ENCODE measurements around the gene ROPN1L. TPM values are rescaled to one million over a fixed set of nuclear protein-coding genes. Genes with fewer than 3 reads are reported as not detected.

Gene ROPN1L
- total RNA-seq, 1 donor from 2014 or later, result 0.26 TPM

DNA sequence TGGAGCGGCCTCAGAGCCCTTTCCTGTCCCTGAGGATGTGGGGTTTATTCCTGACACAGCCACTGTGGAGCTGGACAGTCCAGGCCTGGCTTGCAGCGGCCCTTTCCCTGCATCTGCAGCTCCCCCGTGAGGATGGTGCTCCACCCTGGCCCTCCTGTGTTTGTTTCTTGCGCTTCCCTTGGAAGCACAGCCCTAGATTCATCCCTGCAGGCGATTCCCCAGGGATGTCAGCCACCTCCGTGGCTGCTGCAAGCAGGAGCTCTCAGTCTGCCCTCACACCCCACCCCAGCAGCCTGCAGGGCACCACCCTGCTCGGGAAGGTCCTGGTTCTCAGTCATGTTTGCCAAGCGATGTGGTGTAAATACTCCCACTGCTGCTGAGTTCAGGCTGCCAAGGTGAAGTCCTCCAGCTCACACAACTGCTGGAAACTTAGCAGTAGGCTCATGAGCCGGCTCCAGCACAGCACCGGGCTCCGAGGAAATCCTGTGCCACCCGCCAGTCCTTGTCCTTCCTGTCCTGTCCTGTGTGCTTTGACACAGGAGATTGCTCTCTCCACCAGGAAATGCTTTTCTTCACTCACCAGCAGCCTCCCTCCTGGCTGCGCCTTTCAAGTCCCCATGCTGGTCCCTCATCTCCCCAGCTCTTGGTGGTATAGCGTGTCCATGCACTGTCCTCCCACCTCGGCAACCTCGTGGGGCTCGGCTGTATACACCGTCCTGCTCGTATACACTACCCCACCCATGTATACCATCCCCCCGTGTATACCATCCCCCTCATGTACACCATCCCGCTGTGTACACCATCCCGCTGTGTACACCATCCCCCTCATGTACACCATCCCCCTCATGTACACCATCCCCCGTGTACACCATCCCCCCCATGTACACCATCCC lies 16.2 kb downstream of the ROPN1L start:
- DNase-seq (ENCODE audit: low spot score), result no peak

DNA sequence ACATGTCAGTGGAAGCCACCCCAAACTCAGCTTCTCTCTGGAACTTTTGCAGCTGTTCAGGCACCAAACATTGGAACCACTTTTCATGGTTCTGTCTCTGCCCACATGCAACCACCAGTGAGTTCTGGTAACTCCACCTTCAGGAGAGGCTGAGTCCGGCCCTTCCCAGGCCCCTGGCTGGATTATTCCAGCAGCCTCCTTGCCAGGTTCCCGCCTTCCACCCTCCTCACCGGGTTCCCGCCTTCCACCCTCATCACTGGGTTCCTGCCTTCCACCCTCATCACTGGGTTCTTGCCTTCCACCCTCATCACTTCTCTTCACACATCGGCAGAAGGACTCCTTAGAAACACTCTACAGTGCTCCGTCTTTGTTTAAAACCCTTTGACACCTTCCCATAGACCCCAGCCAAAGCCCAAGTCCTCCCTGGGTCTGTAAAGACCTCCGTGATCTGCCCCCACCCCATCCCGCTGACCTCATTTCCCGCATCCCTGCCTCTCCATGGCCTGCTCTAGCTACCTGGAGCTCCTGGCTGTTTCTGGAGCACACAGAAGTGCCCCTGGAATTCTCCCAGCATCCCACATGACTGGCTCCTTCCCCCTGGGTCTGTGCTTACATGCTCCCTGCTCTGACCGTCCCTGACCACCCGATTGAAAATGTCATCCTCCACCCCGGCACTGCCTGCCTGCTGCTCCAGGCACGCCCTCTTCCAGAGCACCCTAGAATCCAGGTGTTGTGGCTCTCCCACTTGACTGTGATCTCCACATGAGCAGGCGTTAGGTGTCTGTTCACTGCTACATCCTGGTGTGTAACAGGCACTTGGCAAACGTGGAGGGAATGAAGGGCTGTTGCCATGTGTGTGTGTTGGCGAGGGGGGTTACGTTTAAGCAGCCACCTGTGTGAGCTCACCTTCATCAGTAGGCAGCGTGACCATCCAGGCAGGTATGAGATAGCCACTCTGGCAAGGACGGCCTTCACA lies 17.7 kb downstream of the ROPN1L start:
- DNase-seq (ENCODE audit: low spot score), result no peak

DNA sequence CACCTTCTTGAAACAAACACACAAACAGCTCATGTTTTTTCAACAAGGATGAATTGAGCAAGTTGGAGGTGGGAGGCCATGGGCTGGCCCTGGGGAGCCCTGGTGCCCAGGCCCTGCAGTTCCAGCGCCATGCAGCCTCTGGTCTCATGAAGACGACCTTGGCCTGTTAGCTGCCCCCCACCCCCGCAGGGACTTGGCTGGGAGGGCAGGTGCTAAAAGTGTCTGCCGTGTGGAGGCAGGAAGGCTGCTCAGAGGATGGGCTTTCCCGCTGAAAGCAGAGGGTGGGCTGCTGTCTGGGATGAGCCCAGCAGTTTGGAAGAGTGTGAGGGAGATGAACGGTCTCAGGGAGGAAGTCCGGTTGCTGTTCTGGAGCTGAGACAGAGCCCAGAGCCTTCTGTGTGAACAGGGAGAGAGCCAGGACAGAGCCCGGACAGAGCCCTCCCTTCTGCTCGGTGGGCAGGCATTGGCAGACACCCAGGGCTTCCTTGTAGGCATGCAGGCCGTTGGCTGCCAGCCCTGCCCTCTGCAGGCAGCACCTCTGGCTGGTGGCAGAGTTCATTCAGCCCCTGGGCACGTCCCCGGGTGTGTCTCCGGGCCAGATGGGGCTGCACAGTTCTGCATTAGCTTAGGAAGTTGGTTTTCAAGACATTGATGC lies 18.7 kb downstream of the ROPN1L start:
- DNase-seq (ENCODE audit: low spot score), result peak; percentile 46

DNA sequence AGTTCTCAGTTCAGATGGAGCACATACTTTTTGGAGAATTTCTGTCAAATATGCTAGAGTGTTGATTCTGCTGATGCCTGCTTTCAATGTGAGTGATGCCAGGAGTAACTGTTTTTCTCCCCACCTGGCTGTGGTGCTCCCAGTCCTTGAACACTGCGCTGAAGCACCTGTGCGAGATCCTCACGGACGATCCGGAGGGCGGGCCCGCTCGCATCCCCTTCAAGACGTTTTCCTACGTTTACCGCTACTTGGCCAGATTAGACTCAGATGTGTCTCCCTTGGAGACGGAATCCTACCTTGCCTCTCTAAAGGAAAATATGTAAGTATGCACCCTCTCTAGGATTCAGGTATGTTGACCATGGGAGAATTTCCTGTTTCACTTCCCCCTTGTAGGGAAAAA lies 19.4 kb downstream of the ROPN1L start:
- DNase-seq (ENCODE audit: low spot score), result no peak

DNA sequence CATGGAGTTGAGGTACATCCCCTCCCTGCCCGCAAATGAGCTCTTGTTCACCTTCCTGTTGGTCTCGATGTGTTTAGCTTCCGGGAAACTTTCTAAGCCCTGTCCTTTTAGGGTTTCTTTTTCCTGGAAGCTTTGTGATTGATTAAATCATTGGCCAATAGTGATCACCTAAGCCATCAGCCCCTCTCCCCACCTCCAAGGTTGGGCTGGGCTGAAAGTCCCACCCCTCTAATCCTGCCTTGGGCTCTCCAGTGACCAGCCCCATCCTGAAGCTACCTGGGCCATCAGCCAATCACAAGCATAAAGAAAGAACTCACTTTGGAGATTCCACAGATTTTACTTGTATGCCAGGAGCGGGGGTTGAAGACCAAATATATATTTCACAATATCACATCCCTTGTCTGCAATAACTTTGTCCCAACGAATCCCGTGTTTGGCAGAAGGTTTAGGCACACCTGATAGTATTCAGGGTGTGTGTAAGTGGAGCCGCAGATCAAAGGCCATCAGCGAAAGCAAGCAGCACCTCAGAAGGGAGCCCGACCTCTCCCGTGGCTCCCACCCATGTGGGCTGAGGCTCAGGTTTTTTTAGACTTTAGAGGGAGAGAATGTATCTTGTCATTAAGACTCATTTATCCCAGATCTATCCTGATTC lies 20.4 kb downstream of the ROPN1L start:
- DNase-seq (ENCODE audit: low spot score), result no peak

DNA sequence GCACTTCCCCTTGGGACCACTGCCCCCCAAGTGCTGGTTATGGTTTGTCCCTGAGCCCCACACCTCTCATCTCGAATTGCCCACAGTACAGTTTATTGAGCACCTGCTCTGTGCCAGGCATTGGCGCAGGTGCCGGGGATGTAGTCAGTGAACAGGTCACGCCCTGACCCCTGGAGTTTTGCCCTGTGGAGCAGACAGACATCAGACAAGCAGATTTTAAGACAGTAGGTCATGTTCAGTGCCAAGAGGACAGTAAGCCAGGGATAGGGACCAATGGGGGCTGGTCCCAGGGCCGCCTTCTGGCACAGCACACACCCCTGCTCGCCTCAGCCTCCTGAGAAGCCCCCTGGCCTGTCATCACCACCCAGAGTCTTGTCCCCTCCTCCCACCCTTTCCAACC lies 21.9 kb downstream of the ROPN1L start:
- DNase-seq (ENCODE audit: low spot score), result no peak

DNA sequence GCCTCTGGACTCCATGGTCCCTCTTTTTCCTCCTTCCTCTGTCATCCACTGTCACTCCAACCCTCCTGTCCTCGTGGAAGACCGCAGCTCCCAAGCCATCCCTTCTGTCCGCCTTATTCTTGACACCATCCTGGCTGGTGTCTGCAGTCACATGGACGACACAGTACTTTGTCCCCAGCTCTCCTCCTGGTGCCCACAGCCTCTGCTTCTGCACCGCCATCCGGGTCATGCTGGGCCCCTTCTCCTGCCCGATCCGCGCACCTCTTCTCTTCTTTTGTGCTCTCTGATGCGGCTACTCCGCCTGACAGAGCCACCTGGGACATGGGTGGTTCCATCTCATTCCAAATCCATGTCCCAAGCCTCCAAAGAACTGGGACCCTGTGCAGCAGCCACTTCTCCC lies 22.5 kb downstream of the ROPN1L start:
- no peak for DNase-seq (ENCODE audit: low spot score)

DNA sequence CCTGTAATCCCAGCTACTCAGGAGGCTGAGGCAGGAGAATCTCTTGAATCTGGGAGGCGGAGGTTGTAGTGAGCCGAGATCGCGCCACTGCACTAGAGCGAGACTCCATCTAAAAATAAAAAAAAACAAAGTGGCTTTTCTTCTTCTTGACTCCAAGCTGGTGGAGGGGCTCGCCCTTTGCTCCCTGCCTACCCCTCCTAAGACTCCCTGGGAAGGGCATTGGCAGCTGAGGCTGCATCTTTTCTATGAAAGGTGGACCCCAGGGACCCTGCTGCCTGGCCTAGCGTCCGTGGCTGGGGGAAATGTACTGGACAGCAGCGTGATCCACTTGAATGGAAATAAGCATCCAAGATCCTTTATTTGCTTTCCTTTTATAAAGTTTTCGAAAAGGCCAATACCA lies 24.0 kb downstream of the ROPN1L start:
- DNase-seq (ENCODE audit: low spot score), result no peak

DNA sequence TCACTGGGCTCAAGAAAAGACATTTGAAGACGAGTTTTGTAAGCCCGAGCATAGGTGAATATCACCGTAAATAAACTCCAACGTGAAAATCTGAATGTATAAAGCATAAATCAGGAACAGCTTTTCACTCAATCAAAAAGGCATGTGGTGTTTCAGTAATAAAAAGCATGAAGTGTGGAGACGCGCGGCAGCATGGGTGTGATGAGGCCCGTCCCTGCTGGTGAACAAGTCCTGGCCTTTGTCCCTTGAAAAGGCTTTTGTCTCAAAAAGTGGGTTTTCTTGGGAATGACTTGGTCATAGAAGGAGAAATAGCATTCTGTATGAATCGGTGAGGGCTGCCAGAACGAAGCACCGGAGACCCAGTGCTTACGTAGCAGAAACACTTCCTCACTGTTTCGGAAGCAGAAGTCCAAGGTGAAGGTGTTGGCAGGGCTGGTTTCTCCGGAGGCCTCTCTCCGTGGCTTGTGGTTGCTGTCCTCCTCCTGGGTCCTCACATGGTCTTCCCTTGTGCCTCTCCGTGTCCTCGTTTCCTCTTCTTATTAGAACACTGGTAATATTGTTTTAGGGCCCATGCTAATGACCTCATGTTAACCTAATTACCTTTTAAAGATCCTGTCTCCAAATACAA lies 24.9 kb downstream of the ROPN1L start:
- no peak for DNase-seq (ENCODE audit: low spot score)

DNA sequence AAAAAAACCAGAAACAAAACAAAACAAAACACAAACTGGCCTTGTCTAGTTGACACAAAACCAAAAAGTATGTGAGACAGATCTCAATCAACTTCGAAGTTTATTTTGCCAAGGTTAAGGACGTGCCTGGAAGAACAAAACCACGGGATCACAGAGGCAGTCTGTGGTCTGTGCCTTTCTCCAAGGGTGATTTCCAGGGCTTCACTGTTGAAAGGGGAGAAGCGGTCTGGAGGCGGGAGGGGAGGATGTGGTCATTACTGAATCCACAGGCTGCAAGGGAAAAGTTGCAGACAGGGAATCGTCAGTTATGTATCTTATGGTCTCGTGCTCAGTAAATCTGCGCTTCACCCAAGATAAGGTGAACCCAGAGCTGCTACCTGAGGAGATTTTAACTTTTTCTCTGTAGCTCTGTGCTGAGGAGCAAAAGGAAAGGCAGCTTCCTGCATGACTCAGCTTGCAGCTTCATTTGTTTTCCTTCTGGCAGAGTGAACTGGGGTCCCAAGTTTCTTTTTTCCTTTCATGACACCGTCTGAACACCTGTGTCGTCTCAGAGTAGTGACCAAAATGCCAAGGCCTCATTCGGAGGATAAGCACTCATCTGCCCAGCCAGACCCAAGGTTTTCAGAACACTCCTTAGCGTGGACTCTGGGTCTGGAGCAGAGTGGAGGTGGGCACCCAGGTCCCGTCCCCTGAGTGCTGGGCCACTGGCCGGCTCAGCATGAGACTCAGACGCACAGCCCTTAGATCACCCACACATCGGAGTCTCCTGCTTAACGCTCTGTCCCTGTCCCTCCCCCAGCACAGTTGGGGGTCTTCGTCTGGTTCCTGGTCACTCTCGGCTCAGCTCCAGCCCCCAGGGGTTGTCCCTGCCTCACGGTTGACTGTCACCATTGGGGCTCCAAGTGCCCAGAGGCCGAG lies 25.9 kb downstream of the ROPN1L start:
- no peak for DNase-seq (ENCODE audit: low spot score)

DNA sequence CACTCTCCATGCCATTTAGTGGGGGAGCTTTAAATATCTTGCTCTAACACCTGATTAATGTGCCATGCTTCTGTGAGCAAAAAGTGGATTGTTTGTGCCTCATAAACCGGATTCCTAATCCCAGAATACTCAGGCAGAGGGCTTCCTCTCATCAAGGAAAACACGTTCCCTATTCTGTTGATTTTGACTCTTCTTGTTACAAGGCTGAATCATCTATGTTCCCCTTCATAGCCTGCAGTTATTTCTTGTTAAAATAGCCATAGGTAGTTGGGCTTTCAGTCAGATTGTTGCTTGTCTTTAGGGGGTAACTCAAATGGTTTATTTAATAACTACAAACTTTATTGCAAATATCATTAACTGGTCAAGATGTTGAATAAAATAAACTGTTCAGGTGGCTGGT lies 26.6 kb downstream of the ROPN1L start:
- no peak for DNase-seq (ENCODE audit: low spot score)

DNA sequence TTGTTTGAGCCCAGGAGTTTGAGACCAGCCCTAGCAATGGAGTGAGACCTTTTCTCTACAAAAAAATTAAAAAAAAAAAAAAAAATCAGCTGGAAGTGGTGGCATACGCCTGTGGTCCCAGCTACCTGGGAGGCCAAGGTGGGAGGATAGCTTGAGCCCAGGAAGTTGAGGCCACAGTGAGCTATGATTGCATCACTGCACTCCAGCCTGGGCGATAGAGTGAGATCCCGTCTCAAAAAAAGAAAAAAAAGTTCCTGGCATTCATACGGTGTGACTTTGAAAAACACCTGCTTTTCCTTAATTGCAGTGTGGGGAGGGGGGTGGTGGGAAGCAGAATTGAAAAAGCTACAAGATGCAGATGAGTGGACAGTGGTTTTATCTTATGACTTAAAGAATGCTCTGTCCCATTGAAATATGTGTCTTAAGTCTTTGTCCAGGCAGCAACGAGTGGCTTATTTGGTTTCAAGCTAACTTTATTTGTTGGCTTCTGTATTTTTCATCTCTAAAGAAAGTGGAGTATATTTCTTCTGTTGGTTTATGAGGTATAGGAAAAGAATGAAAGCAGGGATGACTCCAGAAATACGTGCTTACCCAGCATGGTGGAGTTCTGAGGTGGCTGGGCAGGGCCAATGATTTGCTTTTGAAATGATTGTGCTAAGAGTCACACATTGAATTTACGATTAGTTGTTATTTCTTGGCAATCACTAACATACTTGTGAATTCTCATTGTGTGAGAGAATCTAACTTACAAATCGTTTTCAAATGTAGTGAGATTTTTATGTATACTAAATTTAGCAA lies 27.8 kb downstream of the ROPN1L start:
- DNase-seq (ENCODE audit: low spot score), result no peak

DNA sequence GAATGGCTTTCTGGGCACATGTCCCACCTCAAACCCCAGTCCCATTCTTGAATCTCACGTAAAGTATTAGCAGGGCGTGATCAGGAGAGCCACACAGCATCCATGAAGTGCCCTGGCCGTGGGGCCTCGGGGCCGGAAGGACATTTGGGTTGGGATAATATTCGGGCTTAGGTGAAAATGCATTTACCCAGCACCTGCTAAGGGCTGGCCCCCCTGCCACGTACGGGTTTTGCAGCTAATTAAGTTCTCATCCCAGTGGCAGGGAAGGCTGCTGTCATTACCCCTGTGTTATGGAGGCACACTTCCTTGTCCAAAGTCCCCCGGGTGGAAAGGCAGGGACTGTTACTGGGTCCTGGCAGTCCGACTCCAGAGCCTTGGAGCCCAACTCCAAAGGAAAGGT lies 29.0 kb downstream of the ROPN1L start:
- no peak for DNase-seq (ENCODE audit: low spot score)

DNA sequence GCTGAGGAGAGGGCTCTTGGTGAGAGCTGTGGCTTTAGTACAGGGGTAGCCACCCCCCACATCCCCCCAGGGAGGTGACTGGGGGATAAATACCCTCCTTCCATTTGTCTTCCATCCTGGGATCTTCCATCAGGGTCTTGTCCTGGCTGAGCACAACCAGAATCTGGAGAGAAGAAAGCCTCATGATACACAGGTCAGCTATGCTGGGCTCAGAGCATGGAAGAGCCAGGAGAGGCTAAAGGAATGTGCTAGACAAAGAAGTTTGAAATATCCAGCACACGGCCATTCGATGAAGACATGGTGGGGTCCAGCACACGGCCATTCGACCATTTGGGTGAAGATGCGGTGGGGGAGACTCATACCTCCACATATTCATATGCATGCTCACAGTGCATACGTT lies 30.0 kb downstream of the ROPN1L start:
- DNase-seq (ENCODE audit: low spot score), result no peak

DNA sequence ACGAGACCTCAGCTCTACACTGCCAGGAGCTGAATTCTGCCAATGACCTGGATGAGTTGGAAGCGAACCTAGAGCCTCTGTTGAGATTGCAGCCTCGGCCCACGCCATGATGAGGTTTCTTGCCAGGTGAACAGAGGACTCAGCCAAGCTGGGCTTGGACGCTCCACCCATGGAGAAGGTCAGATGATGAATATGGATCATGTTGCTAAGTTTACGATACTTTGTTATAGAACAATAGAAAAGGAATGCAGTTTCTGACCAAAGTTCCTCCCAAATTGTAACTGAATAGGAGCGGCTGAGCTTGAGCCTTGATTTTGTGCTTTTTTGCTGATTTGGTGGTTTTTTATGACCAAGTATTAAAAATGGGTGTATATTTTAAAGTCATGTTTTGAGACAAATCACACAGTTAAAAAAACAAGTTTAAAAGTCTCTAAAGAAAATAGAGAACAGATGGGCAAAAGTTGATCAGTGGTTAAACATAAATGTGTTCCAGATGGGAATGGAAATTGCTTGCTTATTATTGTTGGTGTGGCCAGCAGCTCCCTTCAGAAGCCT lies 32.9 kb downstream of the ROPN1L start:
- no peak for DNase-seq (ENCODE audit: low spot score)

DNA sequence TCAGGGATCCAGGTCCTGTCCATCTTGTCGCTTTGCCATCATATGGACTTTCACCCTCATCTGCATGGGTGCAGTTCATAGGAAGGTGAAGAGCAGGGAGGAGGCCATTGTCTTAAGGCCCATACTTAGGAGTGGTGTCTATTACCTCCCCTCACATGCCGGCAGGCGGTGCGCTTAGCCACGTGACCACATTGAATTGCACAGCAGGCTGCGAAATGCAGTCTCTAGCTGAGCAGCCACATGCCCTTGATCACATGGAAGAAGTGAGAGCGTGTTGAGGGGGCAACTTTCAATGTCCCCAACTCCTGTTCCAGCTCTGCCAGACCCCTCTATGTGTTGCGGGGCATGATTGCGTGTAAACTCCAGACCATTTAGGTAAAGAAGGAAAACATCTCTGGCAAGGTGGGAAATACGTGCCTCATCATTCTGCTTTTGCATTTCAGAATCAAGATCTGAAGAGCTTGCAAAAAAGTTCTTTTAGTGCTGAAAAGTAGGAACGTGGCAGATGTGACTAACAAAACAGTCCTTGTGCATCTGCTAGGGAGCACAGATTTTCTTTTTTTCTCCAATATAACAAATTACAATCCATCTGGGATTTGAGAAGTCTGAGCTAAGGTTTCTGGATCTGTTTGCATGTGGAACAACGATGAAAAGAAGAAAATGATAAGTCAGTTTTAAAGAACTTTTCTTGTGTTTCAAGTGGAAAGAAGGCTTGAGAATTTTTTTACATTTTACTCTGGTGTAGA lies 34.4 kb downstream of the ROPN1L start:
- DNase-seq (ENCODE audit: low spot score), result no peak

DNA sequence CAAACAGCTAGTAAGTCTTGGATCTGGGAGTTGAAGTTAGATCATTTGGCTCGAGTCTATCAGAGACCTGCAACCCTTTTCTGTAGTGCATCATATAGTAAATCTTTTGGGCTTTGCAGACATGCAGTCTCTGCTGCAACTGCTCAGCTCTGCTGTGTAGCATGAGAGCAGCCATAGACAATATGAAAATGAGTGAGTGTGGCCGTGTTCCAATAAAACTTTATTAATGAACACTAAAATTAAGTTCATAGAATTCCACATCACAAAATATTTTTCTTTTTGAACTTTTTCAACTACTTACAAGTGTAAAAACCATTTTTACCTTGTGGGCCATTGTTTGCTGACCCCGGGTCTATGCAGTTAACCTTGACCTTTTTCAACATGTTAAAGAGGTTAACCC lies 35.2 kb downstream of the ROPN1L start:
- DNase-seq (ENCODE audit: low spot score), result no peak

DNA sequence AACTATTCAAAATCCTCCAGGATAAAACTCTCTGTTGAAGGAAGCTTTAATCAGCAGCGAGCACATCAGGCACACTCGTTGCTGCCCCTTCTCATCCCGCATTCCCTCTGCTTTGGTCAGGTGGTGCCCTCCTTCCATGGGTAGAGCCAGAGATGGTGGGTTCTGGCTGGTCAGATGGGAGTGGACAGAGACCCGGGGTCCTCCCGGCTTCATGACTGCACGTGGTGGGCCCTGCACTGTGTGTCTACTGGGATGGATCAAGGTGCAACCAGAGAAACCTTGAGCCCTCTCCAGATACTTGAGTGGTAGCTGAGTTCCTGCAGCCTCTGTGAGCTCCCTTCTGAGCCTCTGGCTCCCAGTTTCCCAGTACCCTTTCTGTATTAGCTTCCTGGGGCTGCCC lies 36.3 kb downstream of the ROPN1L start:
- DNase-seq (ENCODE audit: low spot score), result no peak

Data from mucosa of gallbladder (tissue), 1 donor.